A549 (cell line): Measurements from ENCODE around the gene CFAP100. TPM values are rescaled to one million over a fixed set of nuclear protein-coding genes. Genes with fewer than 3 reads are reported as not detected.
A peak's percentile ranks its signal among the peaks of the same experiment; 100 is the strongest.

ENCODE experiments used
- ATAC-seq, 2 experiments: fragments of 200-7000 bp in 1 of 2; fragments of >200 bp in 1 of 2; cut with Nextera tagmentation in 1 of 2; cut with Tn5 transposase in 1 of 2; 3 replicates each; pipeline versions ENCODE4 v1.8.0 to v1.9.1; 2018 to 2020; ENCODE audit warnings: mild to moderate bottlenecking in 1 of 2, moderate library complexity in 1 of 2
- CTCF ChIA-PET: fragments of 300-600 bp; sonication (Branson Sonifier 250); formaldehyde crosslinking; extraction: SDS; loops from one replicate; lab custom pipeline; 2021; ENCODE audit warnings: antibody characterized with exemption, inconsistent platforms; lab: Yijun Ruan, JAX
- POLR2A ChIA-PET: fragments of 350-600 bp; formaldehyde crosslinking; extraction: SDS; loops from one replicate; lab custom pipeline; 2021; ENCODE audit warnings: antibody characterized with exemption, inconsistent platforms; lab: Yijun Ruan, JAX
- DNase-seq, 2 experiments: peaks; one replicate each; pipeline versions ENCODE4 v3.0.0 to v3.0.0-alpha.2; 2011 to 2016; ENCODE audit warnings: low read depth in 1 of 2, low spot score in 1 of 2
- FAIRE-seq: peaks from 2 replicates; lab custom pipeline; 2011; peaks lifted over from hg19 to GRCh38; lab: Jason Lieb, UNC
- H3K27ac ChIP-seq, 2 experiments: fragments of >200 bp; sonication (Bioruptor Twin); formaldehyde crosslinking; 3 replicates each; pipeline ENCODE4 v1.5.1; 2016 to 2017
- H3K4me1 ChIP-seq: fragments of >200 bp; sonication (Bioruptor Twin); formaldehyde crosslinking; 3 replicates; pipeline ENCODE4 v1.6.1; 2016
- H3K4me2 ChIP-seq: fragments of >200 bp; sonication (Bioruptor Twin); formaldehyde crosslinking; 3 replicates; pipeline ENCODE4 v1.6.1; 2016
- H3K4me3 ChIP-seq: fragments of >200 bp; sonication (Bioruptor Twin); formaldehyde crosslinking; 3 replicates; pipeline ENCODE4 v1.5.1; 2016
- H3K9me3 ChIP-seq: fragments of >200 bp; sonication (Bioruptor Twin); formaldehyde crosslinking; 3 replicates; pipeline ENCODE4 v1.6.1; 2016
- ATOH8 ChIP-seq: fragments of 250-450 bp; sonication (Bioruptor Pico); IDR thresholded peaks from 2 replicates; pipeline ENCODE4 v1.5.0; 2020; ENCODE audit warnings: low read depth, mild to moderate bottlenecking, moderate library complexity
- BHLHE40 ChIP-seq: IDR thresholded peaks from 2 replicates; pipeline ENCODE4 v1.6.1; 2012; ENCODE audit warnings: low read depth, low read length, inconsistent platforms
- CBX2 ChIP-seq: fragments of 200-600 bp; sonication (generic); IDR thresholded peaks from 2 replicates; pipeline ENCODE4 v1.6.1; 2016; ENCODE audit warnings: low read depth, mild to moderate bottlenecking, borderline replicate concordance
- CTCF ChIP-seq: fragments of >200 bp; sonication (Bioruptor Twin); formaldehyde crosslinking; IDR thresholded peaks from 3 replicates; pipeline ENCODE4 v1.5.1; 2016
- E2F6 ChIP-seq: IDR thresholded peaks from 2 replicates; pipeline ENCODE4 v1.6.1; 2012; ENCODE audit warnings: low read depth, borderline replicate concordance
- ELK1 ChIP-seq: fragments of 150-350 bp; IDR thresholded peaks from 2 replicates; pipeline ENCODE4 v1.6.1; 2014; ENCODE audit warnings: low read depth, mild to moderate bottlenecking, low read length
- FOSL2 ChIP-seq, 2 experiments: fragments of 450-650 bp in 1 of 2; fragments of >200 bp in 1 of 2; sonication (Bioruptor Twin) in 1 of 2; formaldehyde crosslinking; IDR thresholded peaks; 2 replicates each; pipeline versions ENCODE4 v1.5.0 to v1.6.1; 2016 to 2020; ENCODE audit warnings: mild to moderate bottlenecking in 1 of 2, moderate library complexity in 1 of 2
- GATA3 ChIP-seq: IDR thresholded peaks from 2 replicates; pipeline ENCODE4 v1.6.1; 2012; ENCODE audit warnings: borderline replicate concordance
- HOXB5 ChIP-seq: fragments of 250-450 bp; sonication (Bioruptor Pico); IDR thresholded peaks from 2 replicates; pipeline ENCODE4 v1.5.0; 2020; ENCODE audit warnings: mild to moderate bottlenecking, moderate library complexity
- JUNB ChIP-seq: fragments of >200 bp; sonication (Bioruptor Twin); formaldehyde crosslinking; IDR thresholded peaks from 2 replicates; pipeline ENCODE4 v1.6.1; 2016
- KDM1A ChIP-seq: fragments of 200-600 bp; sonication (generic); IDR thresholded peaks from 2 replicates; pipeline ENCODE4 v1.6.1; 2016; ENCODE audit warnings: low read depth, mild to moderate bottlenecking
- KDM5A ChIP-seq: fragments of 200-600 bp; sonication (generic); IDR thresholded peaks from 2 replicates; pipeline ENCODE4 v1.6.1; 2016; ENCODE audit warnings: antibody characterized with exemption, mild to moderate bottlenecking
- MAFK ChIP-seq: fragments of 450-650 bp; IDR thresholded peaks from 2 replicates; pipeline ENCODE4 v1.6.1; 2014; ENCODE audit not compliant: partially characterized antibody
- POLR2A ChIP-seq: IDR thresholded peaks from 2 replicates; pipeline ENCODE4 v1.6.1; 2012; ENCODE audit warnings: mild to moderate bottlenecking, low read length
- RAD21 ChIP-seq, 2 experiments: fragments of >200 bp in 1 of 2; sonication (Bioruptor Twin) in 1 of 2; formaldehyde crosslinking in 1 of 2; IDR thresholded peaks in 1 of 2; conservative IDR thresholded peaks in 1 of 2; 2 replicates in 1 of 2; 3 replicates in 1 of 2; pipeline ENCODE4 v1.6.1; 2012 to 2018; ENCODE audit warnings: inconsistent platforms in 1 of 2
- RARB ChIP-seq: fragments of 250-450 bp; sonication (Bioruptor Pico); IDR thresholded peaks from 2 replicates; pipeline ENCODE4 v1.8.0; 2021; ENCODE audit warnings: mild to moderate bottlenecking, moderate library complexity
- RFX5 ChIP-seq: fragments of 450-650 bp; IDR thresholded peaks from 2 replicates; pipeline ENCODE4 v1.7.1; 2014; ENCODE audit warnings: antibody characterized with exemption, mild to moderate bottlenecking, moderate library complexity
- ZNF302 ChIP-seq: fragments of 250-450 bp; sonication (Bioruptor Pico); IDR thresholded peaks from 2 replicates; pipeline ENCODE4 v1.9.0; 2021; ENCODE audit warnings: inconsistent platforms, mild to moderate bottlenecking, moderate library complexity
- WGBS: methylation state at CpG from one replicate; pipeline ENCODE4 v1.1.6; 2017; ENCODE audit errors: missing lambda C conversion rate; 5-methylcytosine and 5-hydroxymethylcytosine counted together
- polyA plus RNA-seq, 4 experiments: library from polyadenylated mRNA; depleted of rRNA in 3 of 4; stranded (reverse); fragments of >200 nt; fragmentation: RNase III in 1 of 4; extraction: RNeasy Plus Mini Kit Qiagen cat#74134 plus additional on column Dnase treatment in 1 of 4; gene quantifications; 2 replicates in 3 of 4; 3 replicates in 1 of 4; pipeline ENCODE4 v1.2.3, GENCODE V29; 2011 to 2017

CFAP100 gene
- polyA plus RNA-seq, 2 of the 4 experiments (the other 2 are of a cell fraction), result not detected

GRCh38 chr3:126450744-126451143, 56.0 kb downstream of the CFAP100 start:
- Histone ChIP-seq H3K27ac (no peak overlapping the region), H3K4me3 (no peak overlapping the region), H3K4me2 (no peak overlapping the region), H3K9me3 (no peaks in the 10 kb centered on the region), H3K4me1 (no peaks in the 10 kb centered on the region)
- 100% methylated on average over 1 of the region's 3 CpGs for WGBS
- ChIA-PET CTCF (no interaction called here), POLR2A (no interaction called here)
- TF ChIP-seq CBX2 (no peak), GATA3 (no peak), E2F6 (no peak), ZNF302 (CRISPR knock-in tag) (no peak), CTCF (no peak), POLR2A (no peak)
- DNase-seq, result no peak
- ATAC-seq, result no peak
- no peak for FAIRE-seq

- TF ChIP-seq FOSL2 (IDR thresholded peaks at IDR 0.05), result no peak
- no peak for TF ChIP-seq FOSL2 (CRISPR knock-in tag; IDR thresholded peaks at IDR 0.05)
- TF ChIP-seq, all 56 proteins: peak for 0
- Histone ChIP-seq H3K4me1 (no peaks in the 10 kb centered on the region), H3K4me2 (no peak overlapping the region), H3K9me3 (no peaks in the 10 kb centered on the region), H3K27ac (no peak overlapping the region), H3K4me3 (no peak overlapping the region)
- CTCF ChIA-PET, result no interaction called here
- ATAC-seq, result no peak
- POLR2A ChIA-PET, result no interaction called here
- no peak for DNase-seq
- no peak for FAIRE-seq
- 94% methylated on average over 8 of the region's 12 CpGs for WGBS
Measured at GRCh38 chr3:126451511-126451910, 56.8 kb downstream of the CFAP100 start.

- TF ChIP-seq RARB (CRISPR knock-in tag), result no peak
- TF ChIP-seq ELK1, result no peak
- no peak for TF ChIP-seq FOSL2 (IDR thresholded peaks at IDR 0.05)
- TF ChIP-seq FOSL2 (CRISPR knock-in tag; IDR thresholded peaks at IDR 0.05), result no peak
- TF ChIP-seq RFX5, result no peak
- TF ChIP-seq ATOH8 (CRISPR knock-in tag), result no peak
- TF ChIP-seq KDM1A, result no peak
- no peak for TF ChIP-seq JUNB
- no peak for TF ChIP-seq KDM5A
- no peak overlapping the region for H3K27ac ChIP-seq
- no peaks in the 10 kb centered on the region for H3K9me3 ChIP-seq
- 81% methylated on average over 9 of the region's 9 CpGs for WGBS
- H3K4me3 ChIP-seq, result no peak overlapping the region
- no peaks in the 10 kb centered on the region for H3K4me1 ChIP-seq
- no peak overlapping the region for H3K4me2 ChIP-seq
- ChIA-PET CTCF (no interaction called here), POLR2A (no interaction called here)
- DNase-seq (no peak), ATAC-seq (no peak), FAIRE-seq (no peak)
Measured at GRCh38 chr3:126452213-126452612, 57.5 kb downstream of the CFAP100 start.

GRCh38 chr3:126454025-126454424, 59.3 kb downstream of the CFAP100 start:
- ChIA-PET CTCF (interaction anchor here (1.1 kb wide), 1 partner anchor 320 kb away, joined by 3 read pairs; no protein-coding TSS in a partner anchor), POLR2A (no interaction called here)
- FAIRE-seq (no peak), DNase-seq (no peak), ATAC-seq (no peak)
- Histone ChIP-seq H3K4me3 (no peak overlapping the region), H3K27ac (no peak overlapping the region), H3K4me2 (no peak overlapping the region), H3K4me1 (no peaks in the 10 kb centered on the region), H3K9me3 (no peaks in the 10 kb centered on the region)
- 77% methylated on average over 1 of the region's 1 CpG for WGBS
- TF ChIP-seq RAD21 (conservative IDR thresholded peaks at IDR 0.05 in 1 of 2, IDR thresholded peaks at IDR 0.05 in 1 of 2) (no peak), MAFK (peak; percentile 88), BHLHE40 (no peak), HOXB5 (no peak)
